H1 (cell line): Measurements from ENCODE around the gene C1orf116. TPM values are rescaled to one million over a fixed set of nuclear protein-coding genes. Genes with fewer than 3 reads are reported as not detected.

Experiments used
- CTCF ChIA-PET: fragments of 300-600 bp; sonication (Branson Sonifier 250); formaldehyde crosslinking; loops from one replicate; lab custom pipeline; 2021; ENCODE audit not compliant: partially characterized antibody; lab: Charles Lee
- POLR2A ChIA-PET: fragments of 300-600 bp; sonication (Branson Sonifier 250); formaldehyde crosslinking; loops from one replicate; lab custom pipeline; 2021; ENCODE audit warnings: inconsistent platforms; ENCODE audit not compliant: partially characterized antibody; lab: Charles Lee
- DNase-seq, 2 experiments: peaks; one replicate each; pipeline versions ENCODE4 v3.0.0 to v3.0.0-alpha.2; 2010 to 2022; ENCODE audit warnings: low spot score in 2 of 2, low read depth in 1 of 2, mixed read lengths in 1 of 2
- FAIRE-seq: peaks from 2 replicates; lab custom pipeline; 2011; peaks lifted over from hg19 to GRCh38; lab: Jason Lieb, UNC
- H2AFZ ChIP-seq: 2 replicates; pipeline ENCODE4 v1.8.1; 2012; ENCODE audit warnings: low read length, inconsistent platforms
- H2AK5ac ChIP-seq: 2 replicates; pipeline ENCODE4 v1.6.1; 2013; ENCODE audit warnings: low read depth, low read length
- H2BK120ac ChIP-seq: replicated peaks from 2 replicates; pipeline ENCODE3; 2013; ENCODE audit warnings: low read depth, low read length, inconsistent platforms
- H2BK12ac ChIP-seq: 2 replicates; pipeline ENCODE4 v1.6.1; 2013; ENCODE audit warnings: low read depth, low read length
- H2BK15ac ChIP-seq: 2 replicates; pipeline ENCODE4 v1.6.1; 2013; ENCODE audit warnings: low read length
- H2BK20ac ChIP-seq: 2 replicates; pipeline ENCODE4 v1.6.1; 2013; ENCODE audit warnings: low read length
- H2BK5ac ChIP-seq: 2 replicates; pipeline ENCODE4 v1.6.1; 2013; ENCODE audit warnings: low read depth, low read length
- H3K14ac ChIP-seq: 2 replicates; pipeline ENCODE4 v1.6.1; 2013; ENCODE audit warnings: inconsistent platforms; ENCODE audit not compliant: insufficient read length
- H3K18ac ChIP-seq: 2 replicates; pipeline ENCODE4 v1.6.1; 2013; ENCODE audit warnings: low read length; ENCODE audit errors: extremely low read depth
- H3K23ac ChIP-seq: 2 replicates; pipeline ENCODE4 v1.6.1; 2013; ENCODE audit warnings: inconsistent platforms; ENCODE audit not compliant: insufficient read length
- H3K23me2 ChIP-seq: 2 replicates; pipeline ENCODE4 v1.6.1; 2013; ENCODE audit warnings: low read depth, low read length
- H3K27ac ChIP-seq: 2 replicates; pipeline ENCODE4 v1.6.1; 2011; ENCODE audit warnings: low read depth, low read length, inconsistent platforms
- H3K27me3 ChIP-seq, 4 experiments: replicated peaks in 1 of 4; 1 replicate in 1 of 4; 2 replicates in 3 of 4; pipeline versions ENCODE4 v1.6.1 to v1.8.1; 2011 to 2013; ENCODE audit warnings: low read length in 3 of 4, mild to moderate bottlenecking in 3 of 4, inconsistent platforms in 2 of 4, mixed read lengths in 2 of 4, moderate library complexity in 1 of 4; ENCODE audit not compliant: control insufficient read depth in 3 of 4, insufficient read depth in 3 of 4; ENCODE audit errors: extremely low read depth in 1 of 4
- H3K36me3 ChIP-seq, 4 experiments: 2 replicates each; pipeline versions ENCODE4 v1.6.1 to v1.8.1; 2011 to 2013; ENCODE audit warnings: mild to moderate bottlenecking in 4 of 4, low read length in 3 of 4, moderate library complexity in 2 of 4, control low read depth in 1 of 4, inconsistent platforms in 1 of 4; ENCODE audit not compliant: insufficient read depth in 4 of 4, control insufficient read depth in 2 of 4
- H3K4ac ChIP-seq: replicated peaks from 2 replicates; pipeline ENCODE3; 2013; ENCODE audit warnings: low read length, low read depth, mixed read lengths, inconsistent platforms; ENCODE audit not compliant: insufficient read length
- H3K4me1 ChIP-seq, 4 experiments: replicated peaks in 1 of 4; 1 replicate in 1 of 4; 2 replicates in 3 of 4; pipeline versions ENCODE4 v1.6.1 to v1.8.1; 2011 to 2013; ENCODE audit warnings: low read length in 3 of 4, inconsistent platforms in 2 of 4, mixed read lengths in 1 of 4; ENCODE audit not compliant: insufficient read depth in 4 of 4, control insufficient read depth in 3 of 4
- H3K4me2 ChIP-seq, 2 experiments: 2 replicates each; pipeline versions ENCODE4 v1.6.1 to v1.8.1; 2011 to 2013; ENCODE audit warnings: low read depth in 2 of 2, low read length in 2 of 2, control low read depth in 1 of 2, inconsistent platforms in 1 of 2, mild to moderate bottlenecking in 1 of 2; ENCODE audit not compliant: insufficient read depth in 1 of 2
- H3K4me3 ChIP-seq, 4 experiments: fragments of 200-600, 300-600 bp in 1 of 4; sonication (generic), shearing (Covaris generic), sonication (Bioruptor Twin) in 1 of 4; 2 replicates each; pipeline versions ENCODE4 v1.5.1 to v1.8.1; 2011 to 2016; ENCODE audit warnings: low read length in 4 of 4, low read depth in 3 of 4, control low read depth in 2 of 4, inconsistent platforms in 2 of 4, mild to moderate bottlenecking in 2 of 4, mixed read lengths in 1 of 4, moderate library complexity in 1 of 4; ENCODE audit not compliant: insufficient read depth in 2 of 4; ENCODE audit errors: extremely low read depth in 1 of 4
- H3K56ac ChIP-seq: replicated peaks from 2 replicates; pipeline ENCODE3; 2013; ENCODE audit warnings: low read depth, mild to moderate bottlenecking, mixed read lengths, low read length, inconsistent platforms; ENCODE audit not compliant: insufficient read length
- H3K79me1 ChIP-seq: 2 replicates; pipeline ENCODE4 v1.6.1; 2013; ENCODE audit warnings: low read depth, low read length, control low read depth
- H3K79me2 ChIP-seq, 2 experiments: 2 replicates each; pipeline versions ENCODE4 v1.6.1 to v1.8.1; 2012 to 2013; ENCODE audit warnings: low read length in 2 of 2, mild to moderate bottlenecking in 2 of 2, inconsistent platforms in 1 of 2; ENCODE audit not compliant: insufficient read depth in 2 of 2, control insufficient read depth in 1 of 2
- H3K9ac ChIP-seq, 4 experiments: replicated peaks in 1 of 4; 1 replicate in 1 of 4; 2 replicates in 3 of 4; pipeline versions ENCODE4 v1.6.1 to v1.8.1; 2011 to 2013; ENCODE audit warnings: low read depth in 3 of 4, low read length in 3 of 4, control low read depth in 2 of 4, mild to moderate bottlenecking in 2 of 4, moderate library complexity in 2 of 4, inconsistent platforms in 1 of 4; ENCODE audit errors: extremely low read depth in 1 of 4
- H3K9me3 ChIP-seq, 2 experiments: 2 replicates each; pipeline versions ENCODE4 v1.6.1 to v1.8.1; 2012 to 2013; ENCODE audit warnings: mild to moderate bottlenecking in 2 of 2, moderate library complexity in 2 of 2, control low read depth in 1 of 2, inconsistent platforms in 1 of 2, low read depth in 1 of 2, low read length in 1 of 2, mixed read lengths in 1 of 2; ENCODE audit not compliant: insufficient read depth in 2 of 2
- H4K20me1 ChIP-seq, 2 experiments: replicated peaks in 1 of 2; 2 replicates each; pipeline versions ENCODE3 to v1.8.1; 2011 to 2013; ENCODE audit warnings: inconsistent platforms in 2 of 2, low read length in 2 of 2, mild to moderate bottlenecking in 1 of 2; ENCODE audit not compliant: insufficient read depth in 2 of 2, control insufficient read depth in 1 of 2
- H4K5ac ChIP-seq: 2 replicates; pipeline ENCODE4 v1.6.1; 2013; ENCODE audit warnings: low read length, low read depth, mixed read lengths, inconsistent platforms; ENCODE audit not compliant: insufficient read length
- H4K8ac ChIP-seq: 2 replicates; pipeline ENCODE4 v1.8.0; 2013; ENCODE audit warnings: mild to moderate bottlenecking, moderate library complexity, low read length, inconsistent platforms; ENCODE audit not compliant: insufficient read depth; ENCODE audit errors: extremely low read depth
- H4K91ac ChIP-seq: replicated peaks from 2 replicates; pipeline ENCODE3; 2013; ENCODE audit warnings: low read length, mixed read lengths, inconsistent platforms; ENCODE audit not compliant: insufficient read length
- BCL11A ChIP-seq, 2 experiments: IDR thresholded peaks; one replicate each; pipeline ENCODE4 v1.6.1; 2011; ENCODE audit warnings: low read depth in 2 of 2, low read length in 2 of 2, mild to moderate bottlenecking in 2 of 2
- CBX5 ChIP-seq: fragments of 300-800, 300-1000 bp; sonication (generic); IDR thresholded peaks from 2 replicates; pipeline ENCODE4 v1.7.1; 2016; ENCODE audit warnings: antibody characterized with exemption, low read length, low read depth
- KDM4A ChIP-seq: IDR thresholded peaks from one replicate; pipeline ENCODE4 v1.7.1; 2012; ENCODE audit warnings: low read depth, mild to moderate bottlenecking, moderate library complexity, low read length, inconsistent platforms; ENCODE audit not compliant: severe bottlenecking
- RFX5 ChIP-seq: IDR thresholded peaks from 2 replicates; pipeline ENCODE4 v1.6.1; 2011; ENCODE audit warnings: low read depth, low read length, improper control_type of control experiment, borderline replicate concordance
- SP4 ChIP-seq: IDR thresholded peaks from 2 replicates; pipeline ENCODE4 v1.6.1; 2012; ENCODE audit warnings: low read length, inconsistent platforms
- TAF1 ChIP-seq: IDR thresholded peaks from 2 replicates; pipeline ENCODE4 v1.6.1; 2011; ENCODE audit warnings: mild to moderate bottlenecking, low read depth, low read length
- WGBS, 2 experiments: shearing (Covaris generic) in 1 of 2; methylation state at CpG; one replicate each; pipeline versions ENCODE4 v1.1.6 to v1.1.7; 2013 to 2015; ENCODE audit warnings: low lambda C conversion rate in 2 of 2, mixed read lengths in 2 of 2, inconsistent platforms in 1 of 2, low coverage in 1 of 2, missing lambda C conversion rate in 1 of 2; ENCODE audit not compliant: insufficient replicate concordance in 2 of 2, insufficient coverage in 1 of 2, insufficient read length in 1 of 2; ENCODE audit errors: extremely low coverage in 1 of 2, missing lambda C conversion rate in 1 of 2; 5-methylcytosine and 5-hydroxymethylcytosine counted together
- polyA plus RNA-seq, 7 experiments: library from polyadenylated mRNA; depleted of rRNA in 3 of 7; stranded (reverse) in 5 of 7; unstranded in 2 of 7; fragments of >200 nt in 5 of 7; fragments of 200-250 nt in 2 of 7; gene quantifications; 1 replicate in 5 of 7; 2 replicates in 1 of 7; 4 replicates in 1 of 7; pipeline versions ENCODE4 v1.2.1 to v1.2.3, GENCODE V29; 2011 to 2013; ENCODE audit warnings: missing spikeins in 2 of 7, mixed read lengths in 2 of 7
- total RNA-seq: library from RNA; stranded (reverse); fragmentation: NEBNext Ultra II Directional; extraction: Animal tissue kit (Norgen Biotek cat#: 25700); gene quantifications from 2 replicates; pipeline ENCODE4 v1.2.1, GENCODE V29; 2021

C1orf116 gene
- total and polyA plus RNA-seq, 2 of the 8 experiments (the other 6 are each of a cell fraction or from before 2014, with no cell fraction given), result 2.2 to 3.9 TPM

DNA sequence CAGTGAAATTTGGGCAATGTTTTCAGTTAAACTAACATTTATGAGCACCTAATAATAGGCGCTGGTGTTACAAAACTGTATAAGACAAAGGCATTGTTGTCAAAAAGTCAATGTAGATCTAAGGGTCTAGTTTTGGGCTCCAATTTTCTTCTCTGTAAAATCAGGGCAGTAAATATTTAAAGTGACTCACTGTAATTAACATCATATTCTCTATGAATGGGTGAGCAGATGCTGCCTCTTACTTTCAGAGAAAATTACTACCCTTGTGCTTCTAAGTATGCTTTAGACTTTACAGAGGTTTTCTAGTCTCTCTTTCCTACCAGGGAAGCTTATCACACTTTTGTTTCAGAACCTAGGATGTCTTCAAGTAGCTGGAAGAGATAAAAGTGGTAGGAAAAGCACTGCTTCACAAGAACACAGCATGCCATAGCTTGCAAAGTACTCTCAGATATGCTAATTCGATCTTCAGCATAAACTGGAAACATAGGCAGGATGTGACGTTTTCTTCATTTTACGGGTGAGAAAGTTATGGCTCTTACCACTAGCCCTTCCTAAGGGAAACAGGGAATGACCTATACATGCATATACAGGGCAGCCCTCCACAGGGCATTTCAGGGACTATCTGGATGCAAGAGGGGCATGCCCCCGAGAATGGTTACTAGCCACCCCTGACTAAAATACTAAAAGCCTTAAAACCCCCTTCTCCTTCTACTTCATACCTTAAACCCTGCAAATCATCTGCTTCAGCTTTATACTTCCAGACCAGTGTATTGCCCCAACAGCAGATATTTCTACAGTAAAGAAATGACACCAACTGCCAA, 2.6 kb downstream of the C1orf116 start:
- H2AFZ ChIP-seq, result no peak overlapping the region
- H2BK15ac ChIP-seq, result no peak overlapping the region
- H3K79me2 ChIP-seq, result no peaks in the 10 kb centered on the region
- no peaks in the 10 kb centered on the region for H3K36me3 ChIP-seq
- no peak overlapping the region for H4K5ac ChIP-seq
- peaks cover 7 to 21% (median 18%) of the 10 kb centered on the region in 4 experiments for H3K4me1 ChIP-seq
- H3K18ac ChIP-seq, result no peak overlapping the region
- no peaks in the 10 kb centered on the region for H3K27me3 ChIP-seq
- no peaks in the 10 kb centered on the region for H3K23me2 ChIP-seq
- no peak overlapping the region; a peak in 1 of 4 replicates for H3K4me2 ChIP-seq
- no peak overlapping the region for H4K8ac ChIP-seq
- H3K9me3 ChIP-seq, result no peaks in the 10 kb centered on the region
- H3K56ac ChIP-seq, result no peak overlapping the region
- no peak overlapping the region for H3K4me3 ChIP-seq
- no peak overlapping the region for H3K14ac ChIP-seq
- H3K9ac ChIP-seq, result no peak overlapping the region
- no peak overlapping the region for H4K91ac ChIP-seq
- H2BK20ac ChIP-seq, result no peak overlapping the region
- TF ChIP-seq KDM4A, result no peak
- TF ChIP-seq TAF1, result no peak
- no peak for TF ChIP-seq SP4
- no peak for TF ChIP-seq RFX5
- no peak for TF ChIP-seq CBX5
- TF ChIP-seq BCL11A (IDR thresholded peaks at IDR 0.05; ENCODE audit: low read depth in 2 of 2, low read length in 2 of 2), result no peak
- no peak overlapping the region for H3K27ac ChIP-seq
- H2BK5ac ChIP-seq, result no peak overlapping the region
- H4K20me1 ChIP-seq, result no peaks in the 10 kb centered on the region
- H2BK120ac ChIP-seq, result no peak overlapping the region
- H3K23ac ChIP-seq, result no peak overlapping the region
- no peak overlapping the region for H2AK5ac ChIP-seq
- H2BK12ac ChIP-seq, result no peak overlapping the region
- POLR2A ChIA-PET, result interaction anchor here (1.2 to 1.6 kb wide), 3 partner anchors 8 to 23 kb away, joined by 3 to 4 read pairs (median 3); partner anchors contain the start of gene PFKFB2
- FAIRE-seq, result no peak
- H3K79me1 ChIP-seq, result no peaks in the 10 kb centered on the region
- H3K4ac ChIP-seq, result no peak overlapping the region
- CTCF ChIA-PET, result interaction anchor here (0.8 to 6.1 kb wide), 5 partner anchors 11 to 47 kb away, joined by 3 to 40 read pairs (median 3); partner anchors contain the start of gene YOD1
- WGBS, 2 experiments, result 86% methylated on average over 5 of the region's 5 CpGs; no CpG with 5 or more reads in 1 of the 2 experiments
- DNase-seq, result no peak
